WTC11 (cell line): Measurements from ENCODE around the gene ZFYVE28. TPM values are rescaled to one million over a fixed set of nuclear protein-coding genes. Genes with fewer than 3 reads are reported as not detected.

ENCODE experiments used
- ATAC-seq: fragments of 200-7000 bp; cut with Tn5 transposase; 2 replicates; pipeline ENCODE4 v1.10.0; 2021; ENCODE audit warnings: mild to moderate bottlenecking, moderate library complexity
- CTCF ChIA-PET: fragments of 300-600 bp; sonication (Branson Sonifier 250); formaldehyde crosslinking; loops from one replicate; lab custom pipeline; 2021; ENCODE audit warnings: antibody characterized with exemption; lab: Charles Lee
- POLR2A ChIA-PET: fragments of 350-600 bp; sonication (Branson Sonifier 250); formaldehyde crosslinking; loops from one replicate; lab custom pipeline; 2021; ENCODE audit warnings: antibody characterized with exemption; lab: Charles Lee
- DNase-seq: peaks from one replicate; pipeline ENCODE4 v3.0.0; 2021; ENCODE audit warnings: low spot score
- H3K27ac Mint-ChIP-seq: 2 replicates; pipeline ENCODE4 v1.8.0; 2021; ENCODE audit warnings: mixed read lengths
- H3K27me3 Mint-ChIP-seq: 2 replicates; pipeline ENCODE4 v1.8.0; 2021; ENCODE audit warnings: low read depth, mild to moderate bottlenecking, moderate library complexity, mixed read lengths
- H3K36me3 Mint-ChIP-seq: 2 replicates; pipeline ENCODE4 v1.8.0; 2021; ENCODE audit warnings: mixed read lengths
- H3K4me1 Mint-ChIP-seq: 2 replicates; pipeline ENCODE4 v1.8.0; 2022; ENCODE audit warnings: mixed read lengths
- H3K4me3 Mint-ChIP-seq: 2 replicates; pipeline ENCODE4 v1.8.0; 2021; ENCODE audit warnings: mild to moderate bottlenecking, moderate library complexity, mixed read lengths
- H3K9me3 Mint-ChIP-seq: 2 replicates; pipeline ENCODE4 v1.8.0; 2021; ENCODE audit warnings: mixed read lengths
- ATF1 ChIP-seq: sonication (generic); formaldehyde crosslinking; IDR thresholded peaks from 2 replicates; pipeline ENCODE4 v1.8.1; 2023; ENCODE audit warnings: mild to moderate bottlenecking, moderate library complexity, missing genetic modification reagents
- ESRRA ChIP-seq: sonication (generic); formaldehyde crosslinking; IDR thresholded peaks from 2 replicates; pipeline ENCODE4 v1.8.1; 2022; ENCODE audit warnings: mild to moderate bottlenecking, missing genetic modification reagents, borderline replicate concordance
- ETV6 ChIP-seq: sonication (generic); formaldehyde crosslinking; IDR thresholded peaks from 2 replicates; pipeline ENCODE4 v1.8.1; 2022; ENCODE audit warnings: mild to moderate bottlenecking, missing genetic modification reagents
- FOXP1 ChIP-seq: sonication (generic); formaldehyde crosslinking; IDR thresholded peaks from 2 replicates; pipeline ENCODE4 v1.8.0; 2022; ENCODE audit warnings: missing genetic modification reagents, mild to moderate bottlenecking, moderate library complexity, borderline replicate concordance
- HMGA2 ChIP-seq: fragments of 250-450 bp; sonication (Bioruptor Pico); IDR thresholded peaks from 2 replicates; pipeline ENCODE4 v1.4.0; 2021; ENCODE audit warnings: mild to moderate bottlenecking, moderate library complexity
- KAT7 ChIP-seq: sonication (generic); formaldehyde crosslinking; IDR thresholded peaks from 2 replicates; pipeline ENCODE4 v1.8.1; 2023; ENCODE audit warnings: missing genetic modification reagents, mild to moderate bottlenecking, borderline replicate concordance
- MYBL2 ChIP-seq: sonication (generic); formaldehyde crosslinking; IDR thresholded peaks from 2 replicates; pipeline ENCODE4 v1.8.1; 2023; ENCODE audit warnings: mild to moderate bottlenecking, moderate library complexity, missing genetic modification reagents
- RELA ChIP-seq: sonication (generic); formaldehyde crosslinking; IDR thresholded peaks from 2 replicates; pipeline ENCODE4 v1.8.1; 2022; ENCODE audit warnings: missing genetic modification reagents, mild to moderate bottlenecking, borderline replicate concordance
- SP1 ChIP-seq: sonication (generic); formaldehyde crosslinking; conservative IDR thresholded peaks from 2 replicates; pipeline ENCODE4 v1.8.1; 2022; ENCODE audit warnings: missing genetic modification reagents
- TEAD1 ChIP-seq: sonication (generic); formaldehyde crosslinking; IDR thresholded peaks from 2 replicates; pipeline ENCODE4 v1.8.0; 2022; ENCODE audit warnings: mild to moderate bottlenecking, missing genetic modification reagents
- ZNF232 ChIP-seq: sonication (generic); formaldehyde crosslinking; IDR thresholded peaks from 2 replicates; pipeline ENCODE4 v1.8.0; 2022; ENCODE audit warnings: mild to moderate bottlenecking, missing genetic modification reagents
- total RNA-seq: library from RNA; stranded (reverse); gene quantifications from 3 replicates; pipeline ENCODE4 v1.2.3, GENCODE V29; 2021
- TF ChIP-seq, protein P1 (sequence below): sonication (generic); formaldehyde crosslinking; IDR thresholded peaks from 2 replicates; pipeline ENCODE4 v1.8.0; 2023; ENCODE audit warnings: missing genetic modification reagents, mild to moderate bottlenecking, borderline replicate concordance
- TF ChIP-seq, protein P2 (sequence below): sonication (generic); formaldehyde crosslinking; IDR thresholded peaks from 2 replicates; pipeline ENCODE4 v1.8.0; 2022; ENCODE audit warnings: mild to moderate bottlenecking, missing genetic modification reagents
- TF ChIP-seq, protein P3 (sequence below): sonication (generic); formaldehyde crosslinking; IDR thresholded peaks from 2 replicates; pipeline ENCODE4 v1.8.1; 2023; ENCODE audit warnings: mild to moderate bottlenecking, missing genetic modification reagents
- TF ChIP-seq, protein P4 (sequence below): sonication (generic); formaldehyde crosslinking; IDR thresholded peaks from 2 replicates; pipeline ENCODE4 v1.8.1; 2023; ENCODE audit warnings: mild to moderate bottlenecking, missing genetic modification reagents, moderate library complexity
- TF ChIP-seq, protein P5 (sequence below): fragments of 250-450 bp; sonication (Bioruptor Pico); IDR thresholded peaks from 2 replicates; pipeline ENCODE4 v1.8.0; 2021; ENCODE audit warnings: mild to moderate bottlenecking
- TF ChIP-seq, protein P6 (sequence below): sonication (generic); formaldehyde crosslinking; IDR thresholded peaks from 2 replicates; pipeline ENCODE4 v1.8.1; 2022; ENCODE audit warnings: mild to moderate bottlenecking, moderate library complexity, missing genetic modification reagents

ZFYVE28 gene
- total RNA-seq, 1 experiment from 2014 or later: 7.8 TPM

DNA sequence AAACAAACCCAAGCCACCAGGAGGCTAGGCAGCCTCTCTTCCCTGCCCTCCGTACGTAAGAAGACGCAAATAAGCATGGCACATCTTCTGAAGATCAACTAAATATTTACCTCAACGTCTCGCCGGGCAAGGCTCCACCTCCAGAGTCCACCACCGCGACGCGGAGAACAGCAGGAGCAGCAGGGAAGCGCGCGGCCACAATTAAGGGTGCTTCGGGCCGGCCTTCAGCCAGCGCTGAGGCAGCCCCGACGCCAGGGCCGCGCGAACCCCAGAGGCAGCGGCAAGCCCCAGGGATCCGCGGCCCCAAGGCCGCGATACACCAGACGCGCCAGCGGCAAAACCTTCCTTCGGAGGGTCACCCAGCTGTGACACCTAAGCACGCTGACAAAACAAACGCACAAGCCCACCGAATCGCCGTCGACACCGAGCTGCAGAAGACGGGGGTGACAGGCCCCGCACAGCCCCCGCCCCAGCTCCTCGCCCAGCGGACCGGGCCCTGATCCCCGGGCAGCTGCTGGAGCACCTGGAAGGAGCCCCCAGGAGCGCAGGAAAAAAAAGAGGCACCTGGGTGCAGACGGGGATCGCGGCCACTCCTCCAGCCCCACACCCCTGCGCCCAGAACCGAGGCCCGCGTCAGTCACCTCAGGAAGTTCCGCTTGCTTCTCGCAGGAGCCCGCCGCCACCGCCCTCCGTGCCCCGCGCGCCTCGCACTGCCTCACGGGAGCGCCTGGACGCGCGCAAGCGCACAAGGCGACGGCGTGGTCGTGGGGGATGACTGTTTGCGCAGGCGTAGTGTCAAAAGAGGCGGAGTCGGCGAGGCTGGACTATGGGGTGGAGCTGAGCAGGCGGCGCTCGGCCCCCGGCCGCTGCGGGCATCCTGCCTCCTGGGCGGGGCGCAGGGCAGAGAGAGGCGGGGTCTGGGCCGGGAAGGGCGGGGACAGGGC, 176.8 kb downstream of the ZFYVE28 start, which contains the start of the genes HAUS3 and POLN:
Gene HAUS3 (minus strand): TSS at position 712 of the 944 bp plus-strand sequence. CDS start 1,175 bp downstream, outside the sequence.
Gene POLN (minus strand): TSS at position 712 of the 944 bp plus-strand sequence. CDS start 12,890 bp downstream, outside the sequence.
- ChIA-PET CTCF (interaction anchor here (0.5 to 2.9 kb wide), 11 partner anchors 18 to 507 kb away, joined by 3 to 32 read pairs (median 5); partner anchors contain the start of genes CFAP99 and MXD4), POLR2A (interaction anchor here (0.6 to 1.4 kb wide), 5 partner anchors 20 to 204 kb away, joined by 3 to 6 read pairs (median 4); partner anchors contain the start of gene MXD4)
- H3K4me3 Mint-ChIP-seq: peak within 1 kb of the TSS; percentile 82
- H3K4me1 Mint-ChIP-seq: peaks cover 31% of the 10 kb centered on the region
- ATAC-seq (peak; percentile 98), DNase-seq (peak; percentile 99)
- H3K36me3 Mint-ChIP-seq: peaks cover 20% of the 10 kb centered on the region
- peaks cover 23% of the 10 kb centered on the region for H3K9me3 Mint-ChIP-seq
- peaks cover 13% of the 10 kb centered on the region for H3K27me3 Mint-ChIP-seq
- TF ChIP-seq, protein P1, sequence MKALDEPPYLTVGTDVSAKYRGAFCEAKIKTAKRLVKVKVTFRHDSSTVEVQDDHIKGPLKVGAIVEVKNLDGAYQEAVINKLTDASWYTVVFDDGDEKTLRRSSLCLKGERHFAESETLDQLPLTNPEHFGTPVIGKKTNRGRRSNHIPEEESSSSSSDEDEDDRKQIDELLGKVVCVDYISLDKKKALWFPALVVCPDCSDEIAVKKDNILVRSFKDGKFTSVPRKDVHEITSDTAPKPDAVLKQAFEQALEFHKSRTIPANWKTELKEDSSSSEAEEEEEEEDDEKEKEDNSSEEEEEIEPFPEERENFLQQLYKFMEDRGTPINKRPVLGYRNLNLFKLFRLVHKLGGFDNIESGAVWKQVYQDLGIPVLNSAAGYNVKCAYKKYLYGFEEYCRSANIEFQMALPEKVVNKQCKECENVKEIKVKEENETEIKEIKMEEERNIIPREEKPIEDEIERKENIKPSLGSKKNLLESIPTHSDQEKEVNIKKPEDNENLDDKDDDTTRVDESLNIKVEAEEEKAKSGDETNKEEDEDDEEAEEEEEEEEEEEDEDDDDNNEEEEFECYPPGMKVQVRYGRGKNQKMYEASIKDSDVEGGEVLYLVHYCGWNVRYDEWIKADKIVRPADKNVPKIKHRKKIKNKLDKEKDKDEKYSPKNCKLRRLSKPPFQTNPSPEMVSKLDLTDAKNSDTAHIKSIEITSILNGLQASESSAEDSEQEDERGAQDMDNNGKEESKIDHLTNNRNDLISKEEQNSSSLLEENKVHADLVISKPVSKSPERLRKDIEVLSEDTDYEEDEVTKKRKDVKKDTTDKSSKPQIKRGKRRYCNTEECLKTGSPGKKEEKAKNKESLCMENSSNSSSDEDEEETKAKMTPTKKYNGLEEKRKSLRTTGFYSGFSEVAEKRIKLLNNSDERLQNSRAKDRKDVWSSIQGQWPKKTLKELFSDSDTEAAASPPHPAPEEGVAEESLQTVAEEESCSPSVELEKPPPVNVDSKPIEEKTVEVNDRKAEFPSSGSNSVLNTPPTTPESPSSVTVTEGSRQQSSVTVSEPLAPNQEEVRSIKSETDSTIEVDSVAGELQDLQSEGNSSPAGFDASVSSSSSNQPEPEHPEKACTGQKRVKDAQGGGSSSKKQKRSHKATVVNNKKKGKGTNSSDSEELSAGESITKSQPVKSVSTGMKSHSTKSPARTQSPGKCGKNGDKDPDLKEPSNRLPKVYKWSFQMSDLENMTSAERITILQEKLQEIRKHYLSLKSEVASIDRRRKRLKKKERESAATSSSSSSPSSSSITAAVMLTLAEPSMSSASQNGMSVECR: peak; percentile 55; the same call in 1 of the 2 replicates
- TF ChIP-seq ZNF232 (CRISPR knock-in tag) (0 out of 2 replicates have a peak, but pooled peaks have one; percentile 35), TEAD1 (CRISPR knock-in tag) (0 out of 2 replicates have a peak, but pooled peaks have one; percentile 6), HMGA2 (CRISPR knock-in tag) (no peak), ETV6 (0 out of 2 replicates have a peak, but pooled peaks have one; percentile 73), RELA (CRISPR knock-in tag) (no peak), SP1 (CRISPR knock-in tag) (peak; percentile 71; the same call in 1 of the 2 replicates), MYBL2 (CRISPR knock-in tag) (0 out of 2 replicates have a peak, but pooled peaks have one; percentile 70), FOXP1 (CRISPR knock-in tag) (peak; percentile 48; the same call in 1 of the 2 replicates), ESRRA (CRISPR knock-in tag) (0 out of 2 replicates have a peak, but pooled peaks have one; percentile 29), ATF1 (no peak), KAT7 (CRISPR knock-in tag) (peak; percentile 75; the same call in 1 of the 2 replicates)
- TF ChIP-seq, protein P2, sequence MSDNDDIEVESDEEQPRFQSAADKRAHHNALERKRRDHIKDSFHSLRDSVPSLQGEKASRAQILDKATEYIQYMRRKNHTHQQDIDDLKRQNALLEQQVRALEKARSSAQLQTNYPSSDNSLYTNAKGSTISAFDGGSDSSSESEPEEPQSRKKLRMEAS (CRISPR knock-in tag): peak; percentile 88
- TF ChIP-seq, protein P3, sequence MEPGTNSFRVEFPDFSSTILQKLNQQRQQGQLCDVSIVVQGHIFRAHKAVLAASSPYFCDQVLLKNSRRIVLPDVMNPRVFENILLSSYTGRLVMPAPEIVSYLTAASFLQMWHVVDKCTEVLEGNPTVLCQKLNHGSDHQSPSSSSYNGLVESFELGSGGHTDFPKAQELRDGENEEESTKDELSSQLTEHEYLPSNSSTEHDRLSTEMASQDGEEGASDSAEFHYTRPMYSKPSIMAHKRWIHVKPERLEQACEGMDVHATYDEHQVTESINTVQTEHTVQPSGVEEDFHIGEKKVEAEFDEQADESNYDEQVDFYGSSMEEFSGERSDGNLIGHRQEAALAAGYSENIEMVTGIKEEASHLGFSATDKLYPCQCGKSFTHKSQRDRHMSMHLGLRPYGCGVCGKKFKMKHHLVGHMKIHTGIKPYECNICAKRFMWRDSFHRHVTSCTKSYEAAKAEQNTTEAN: no peak
- TF ChIP-seq, protein P4, sequence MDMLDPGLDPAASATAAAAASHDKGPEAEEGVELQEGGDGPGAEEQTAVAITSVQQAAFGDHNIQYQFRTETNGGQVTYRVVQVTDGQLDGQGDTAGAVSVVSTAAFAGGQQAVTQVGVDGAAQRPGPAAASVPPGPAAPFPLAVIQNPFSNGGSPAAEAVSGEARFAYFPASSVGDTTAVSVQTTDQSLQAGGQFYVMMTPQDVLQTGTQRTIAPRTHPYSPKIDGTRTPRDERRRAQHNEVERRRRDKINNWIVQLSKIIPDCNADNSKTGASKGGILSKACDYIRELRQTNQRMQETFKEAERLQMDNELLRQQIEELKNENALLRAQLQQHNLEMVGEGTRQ (CRISPR knock-in tag): no peak
- TF ChIP-seq, protein P5, sequence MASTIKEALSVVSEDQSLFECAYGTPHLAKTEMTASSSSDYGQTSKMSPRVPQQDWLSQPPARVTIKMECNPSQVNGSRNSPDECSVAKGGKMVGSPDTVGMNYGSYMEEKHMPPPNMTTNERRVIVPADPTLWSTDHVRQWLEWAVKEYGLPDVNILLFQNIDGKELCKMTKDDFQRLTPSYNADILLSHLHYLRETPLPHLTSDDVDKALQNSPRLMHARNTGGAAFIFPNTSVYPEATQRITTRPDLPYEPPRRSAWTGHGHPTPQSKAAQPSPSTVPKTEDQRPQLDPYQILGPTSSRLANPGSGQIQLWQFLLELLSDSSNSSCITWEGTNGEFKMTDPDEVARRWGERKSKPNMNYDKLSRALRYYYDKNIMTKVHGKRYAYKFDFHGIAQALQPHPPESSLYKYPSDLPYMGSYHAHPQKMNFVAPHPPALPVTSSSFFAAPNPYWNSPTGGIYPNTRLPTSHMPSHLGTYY (CRISPR knock-in tag): no peak
- TF ChIP-seq, protein P6, sequence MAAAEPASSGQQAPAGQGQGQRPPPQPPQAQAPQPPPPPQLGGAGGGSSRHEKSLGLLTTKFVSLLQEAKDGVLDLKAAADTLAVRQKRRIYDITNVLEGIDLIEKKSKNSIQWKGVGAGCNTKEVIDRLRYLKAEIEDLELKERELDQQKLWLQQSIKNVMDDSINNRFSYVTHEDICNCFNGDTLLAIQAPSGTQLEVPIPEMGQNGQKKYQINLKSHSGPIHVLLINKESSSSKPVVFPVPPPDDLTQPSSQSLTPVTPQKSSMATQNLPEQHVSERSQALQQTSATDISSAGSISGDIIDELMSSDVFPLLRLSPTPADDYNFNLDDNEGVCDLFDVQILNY: peak; percentile 83; the same call in 1 of the 2 replicates
- 0 out of 2 replicates have a peak within 1 kb of the TSS, but pooled peaks have one; percentile 35 for H3K27ac Mint-ChIP-seq
